ENCODE measurements around the gene ADAMTSL1. TPM values are rescaled to one million over a fixed set of nuclear protein-coding genes. Genes with fewer than 3 reads are reported as not detected.

The ADAMTSL1 gene
- total RNA-seq, 3 donors from 2014 or later = 3.6 to 7.5 (median 4.2) TPM

DNA sequence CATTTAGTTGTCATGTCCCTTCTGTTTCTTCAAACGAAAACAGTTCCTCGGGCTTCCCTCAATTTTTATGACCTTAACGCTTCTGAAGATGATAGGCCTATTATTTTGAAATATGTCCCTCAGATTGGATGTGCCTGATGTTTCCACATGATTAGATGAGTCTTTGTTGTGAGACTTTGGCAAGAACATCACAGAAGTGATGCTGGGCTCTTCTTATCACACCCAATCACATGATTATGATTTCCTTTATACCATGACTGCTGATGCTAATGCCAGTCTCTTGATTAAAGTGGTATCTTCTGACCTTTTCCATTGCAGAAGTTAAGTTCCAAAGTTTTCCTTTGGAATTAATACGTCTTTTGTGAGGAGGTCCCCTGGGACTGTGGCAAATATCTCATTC is 383.4 kb downstream of the ADAMTSL1 start:
- H3K4me3 ChIP-seq = no peak overlapping the region
- no peak for DNase-seq (ENCODE audit: low spot score in 2 of 2)
- intact Hi-C loops (cut with DNase I; ENCODE audit: low total_unique reads) = loop anchor here (5.0 kb wide), 1 partner anchor 90 kb away; no protein-coding TSS in a partner anchor
- H3K4me1 ChIP-seq = no peaks in the 10 kb centered on the region
- no peak overlapping the region for H3K27ac ChIP-seq
- no peaks in the 10 kb centered on the region for H3K36me3 ChIP-seq
- no peaks in the 10 kb centered on the region for H3K27me3 ChIP-seq
- no peaks in the 10 kb centered on the region for H3K9me3 ChIP-seq
- TF ChIP-seq POLR2AphosphoS5 (IDR thresholded peaks at IDR 0.05) = no peak
- no peak for TF ChIP-seq POLR2A (IDR thresholded peaks at IDR 0.05)
- TF ChIP-seq, protein P1, sequence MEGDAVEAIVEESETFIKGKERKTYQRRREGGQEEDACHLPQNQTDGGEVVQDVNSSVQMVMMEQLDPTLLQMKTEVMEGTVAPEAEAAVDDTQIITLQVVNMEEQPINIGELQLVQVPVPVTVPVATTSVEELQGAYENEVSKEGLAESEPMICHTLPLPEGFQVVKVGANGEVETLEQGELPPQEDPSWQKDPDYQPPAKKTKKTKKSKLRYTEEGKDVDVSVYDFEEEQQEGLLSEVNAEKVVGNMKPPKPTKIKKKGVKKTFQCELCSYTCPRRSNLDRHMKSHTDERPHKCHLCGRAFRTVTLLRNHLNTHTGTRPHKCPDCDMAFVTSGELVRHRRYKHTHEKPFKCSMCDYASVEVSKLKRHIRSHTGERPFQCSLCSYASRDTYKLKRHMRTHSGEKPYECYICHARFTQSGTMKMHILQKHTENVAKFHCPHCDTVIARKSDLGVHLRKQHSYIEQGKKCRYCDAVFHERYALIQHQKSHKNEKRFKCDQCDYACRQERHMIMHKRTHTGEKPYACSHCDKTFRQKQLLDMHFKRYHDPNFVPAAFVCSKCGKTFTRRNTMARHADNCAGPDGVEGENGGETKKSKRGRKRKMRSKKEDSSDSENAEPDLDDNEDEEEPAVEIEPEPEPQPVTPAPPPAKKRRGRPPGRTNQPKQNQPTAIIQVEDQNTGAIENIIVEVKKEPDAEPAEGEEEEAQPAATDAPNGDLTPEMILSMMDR (IDR thresholded peaks at IDR 0.05) = no peak

DNA sequence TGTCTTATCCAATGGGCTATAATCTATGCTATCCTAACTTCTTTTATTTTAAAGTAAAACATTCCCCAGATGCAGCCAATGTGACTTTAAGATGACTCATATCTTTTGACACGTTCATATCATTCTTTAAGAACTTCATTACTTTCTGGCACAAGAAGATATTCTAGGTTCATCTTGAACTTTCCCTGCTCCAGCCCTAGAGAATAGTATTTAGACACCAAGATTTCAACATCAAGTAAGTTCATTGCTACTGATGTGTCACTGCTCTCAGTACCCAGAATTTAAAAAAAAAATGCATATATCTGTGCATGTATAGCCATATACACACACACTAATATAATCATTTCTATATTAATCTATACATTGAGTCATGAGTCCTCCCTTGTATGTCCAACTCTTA is 383.8 kb downstream of the ADAMTSL1 start:
- H3K27me3 ChIP-seq = no peaks in the 10 kb centered on the region
- H3K4me3 ChIP-seq = no peak overlapping the region
- TF ChIP-seq POLR2AphosphoS5 (IDR thresholded peaks at IDR 0.05) (no peak), POLR2A (IDR thresholded peaks at IDR 0.05) (no peak)
- TF ChIP-seq, protein P1 (IDR thresholded peaks at IDR 0.05) = no peak
- H3K4me1 ChIP-seq = no peaks in the 10 kb centered on the region
- no peaks in the 10 kb centered on the region for H3K9me3 ChIP-seq
- no peak overlapping the region for H3K27ac ChIP-seq
- H3K36me3 ChIP-seq = no peaks in the 10 kb centered on the region
- intact Hi-C loops (cut with DNase I; ENCODE audit: low total_unique reads) = loop anchor here (5.0 kb wide), 1 partner anchor 90 kb away; no protein-coding TSS in a partner anchor
- no peak for DNase-seq (ENCODE audit: low spot score in 2 of 2)

DNA sequence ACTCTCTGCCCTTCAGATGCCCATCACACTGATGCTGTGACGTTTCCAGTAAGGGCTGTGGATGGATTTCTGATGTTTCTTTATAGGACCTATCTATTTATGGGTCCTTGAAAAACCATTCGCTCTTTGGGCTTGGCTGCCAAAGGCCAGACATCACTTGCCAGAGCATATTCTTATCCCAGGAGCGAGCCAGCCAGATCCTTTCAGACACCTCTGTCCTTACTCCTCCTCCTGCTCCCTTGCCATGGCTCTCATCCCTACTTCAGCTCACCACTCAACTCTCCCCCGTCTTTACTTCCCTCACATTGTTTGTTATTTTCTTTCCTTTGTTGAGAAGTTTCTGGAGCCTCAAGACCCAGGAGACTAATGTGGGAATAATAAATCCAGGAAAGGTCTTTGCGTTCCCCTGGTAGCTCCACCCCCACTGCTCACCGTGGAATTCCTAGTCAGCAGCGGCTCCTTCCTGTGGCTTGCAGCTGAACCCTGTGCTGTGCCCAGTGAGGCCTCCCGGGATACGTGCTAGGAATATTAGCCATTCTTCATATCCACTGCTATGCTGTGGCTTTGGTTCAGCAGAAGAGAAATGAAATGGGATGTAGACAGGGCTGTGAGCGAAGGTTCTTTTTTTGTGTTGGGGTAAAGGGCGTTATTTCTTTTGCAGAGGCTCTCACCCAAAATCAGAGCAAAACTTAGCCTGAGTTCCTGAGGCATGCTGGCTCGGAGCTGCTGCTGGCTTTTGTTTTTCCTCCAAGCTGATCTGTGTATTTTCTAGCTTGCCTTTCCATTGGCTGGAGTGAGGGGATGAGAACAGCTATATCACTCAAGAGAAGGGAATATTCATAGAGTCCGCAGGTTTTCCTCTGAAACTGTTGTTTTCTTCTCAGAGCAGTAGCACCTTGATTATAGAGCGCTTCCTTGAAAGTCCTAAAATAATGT is 387.9 kb downstream of the ADAMTSL1 start:
- no peaks in the 10 kb centered on the region for H3K27me3 ChIP-seq
- no peaks in the 10 kb centered on the region for H3K9me3 ChIP-seq
- H3K27ac ChIP-seq = peak overlapping the region; percentile 7 to 55
- peak overlapping the region in 1 of 3 donors; percentile 19 for H3K4me3 ChIP-seq
- no peaks in the 10 kb centered on the region for H3K36me3 ChIP-seq
- intact Hi-C loops (cut with DNase I; ENCODE audit: low total_unique reads) = no loop called here
- no peaks in the 10 kb centered on the region for H3K4me1 ChIP-seq
- no peak for DNase-seq (ENCODE audit: low spot score in 2 of 2)
- TF ChIP-seq POLR2A (IDR thresholded peaks at IDR 0.05) (no peak), POLR2AphosphoS5 (IDR thresholded peaks at IDR 0.05) (no peak)
- TF ChIP-seq, protein P1 (IDR thresholded peaks at IDR 0.05) = no peak

DNA sequence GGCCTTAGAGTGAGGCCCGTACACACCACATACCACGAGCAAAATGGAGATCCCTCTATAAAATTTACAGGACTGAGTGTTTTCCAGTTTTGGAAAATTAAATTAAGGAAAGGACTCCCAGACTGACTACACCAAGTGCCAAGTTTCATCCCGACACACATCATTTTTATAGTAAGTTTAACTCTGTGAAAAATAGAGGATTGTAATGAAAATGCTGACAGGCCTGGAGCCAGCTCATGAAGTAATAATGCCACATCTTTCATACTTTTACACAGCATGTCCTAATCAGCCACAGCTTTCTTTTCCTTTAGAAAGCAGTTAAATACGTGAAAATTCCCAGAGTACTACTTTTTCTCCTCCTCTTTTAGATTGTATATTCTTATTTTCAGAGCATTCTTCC is 389.8 kb downstream of the ADAMTSL1 start:
- no peak for DNase-seq (ENCODE audit: low spot score in 2 of 2)
- Histone ChIP-seq H3K36me3 (no peaks in the 10 kb centered on the region), H3K9me3 (peaks cover 0 to under 1% of the 10 kb centered on the region in 2 donors), H3K27me3 (no peaks in the 10 kb centered on the region), H3K27ac (peak overlapping the region in 1 of 2 donors; percentile 19), H3K4me3 (no peak overlapping the region), H3K4me1 (no peaks in the 10 kb centered on the region)
- TF ChIP-seq, protein P1 (IDR thresholded peaks at IDR 0.05) = no peak
- TF ChIP-seq POLR2AphosphoS5 (IDR thresholded peaks at IDR 0.05) = no peak
- TF ChIP-seq POLR2A (IDR thresholded peaks at IDR 0.05) = no peak
- intact Hi-C loops (cut with DNase I; ENCODE audit: low total_unique reads) = no loop called here

DNA sequence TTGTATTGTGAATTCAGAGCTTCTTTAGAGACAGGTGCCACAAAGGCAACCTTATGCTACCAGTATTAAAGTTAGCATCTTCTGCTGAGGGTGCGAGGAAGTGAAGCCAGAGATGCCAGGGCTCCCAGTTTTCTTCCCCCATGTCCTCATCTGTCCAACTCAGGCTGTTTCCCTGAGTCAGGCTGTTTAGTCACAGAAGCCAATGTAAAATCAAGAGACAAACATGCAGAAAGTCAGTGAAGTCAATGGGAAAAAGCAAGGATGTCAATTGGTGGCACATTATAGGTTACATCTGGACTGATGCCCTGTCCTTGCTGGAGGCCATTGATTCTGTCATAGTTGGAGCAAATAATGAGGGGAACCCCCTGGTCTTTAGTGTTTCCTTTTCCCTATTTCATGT is 390.6 kb downstream of the ADAMTSL1 start:
- no peak overlapping the region for H3K27ac ChIP-seq
- TF ChIP-seq, protein P1 (IDR thresholded peaks at IDR 0.05) = no peak
- no peak for TF ChIP-seq POLR2A (IDR thresholded peaks at IDR 0.05)

More for the DNA sequence above, 390.6 kb downstream of the ADAMTSL1 start:
- Histone ChIP-seq H3K4me3 (no peak overlapping the region), H3K4me1 (no peaks in the 10 kb centered on the region), H3K36me3 (no peaks in the 10 kb centered on the region), H3K9me3 (peaks cover 0 to 7% of the 10 kb centered on the region in 2 donors), H3K27me3 (no peaks in the 10 kb centered on the region)
- no peak for DNase-seq (ENCODE audit: low spot score in 2 of 2)
- intact Hi-C loops (cut with DNase I; ENCODE audit: low total_unique reads) = no loop called here
